GM12872 (cell line): Measurements from ENCODE around the gene TPST1.

ENCODE experiments used
- CTCF ChIP-seq: IDR thresholded peaks from 3 replicates; pipeline ENCODE4 v1.5.1; 2011; ENCODE audit warnings: low read depth, mild to moderate bottlenecking, low read length, moderate library complexity; ENCODE audit not compliant: insufficient read depth

The TPST1 gene

GRCh38 chr7:66399566-66399965 is 194.4 kb downstream of the TPST1 start:
- no peak for TF ChIP-seq CTCF

GRCh38 chr7:66400400-66400799 is 195.3 kb downstream of the TPST1 start:
- no peak for TF ChIP-seq CTCF

- TF ChIP-seq CTCF = no peak
These were observed 198.4 kb downstream of the TPST1 start for GRCh38 chr7:66403564-66403963.

GRCh38 chr7:66409493-66409892 is 204.4 kb downstream of the TPST1 start:
- TF ChIP-seq CTCF = no peak
